Measurements from ENCODE around the gene MPEG1.

- TF ChIP-seq POLR2A (IDR thresholded peaks at IDR 0.05) (no peak), CTCF (IDR thresholded peaks at IDR 0.05) (no peak)
These were observed 12.3 kb upstream of the MPEG1 start for GRCh38 chr11:59225017-59225416.
